Activated naive CD4-positive, alpha-beta T cell treated with anti-CD3 and anti-CD28 coated beads for 36 hours (primary cell): ENCODE data around the gene MACROD2. TPM values are rescaled to one million over a fixed set of nuclear protein-coding genes. Genes with fewer than 3 reads are reported as not detected.

Experiments
- CTCF ChIA-PET: fragments of 350-600 bp; sonication (Branson Sonifier 250); formaldehyde crosslinking; loops from one replicate; lab custom pipeline; 2021; ENCODE audit warnings: antibody characterized with exemption; lab: Charles Lee
- DNase-seq: peaks from one replicate; pipeline ENCODE4 v3.0.0-alpha.2; 2020
- H3K27ac Mint-ChIP-seq: one replicate; pipeline ENCODE4 v1.8.0; 2021; ENCODE audit warnings: mild to moderate bottlenecking, mixed read lengths
- H3K27me3 Mint-ChIP-seq: one replicate; pipeline ENCODE4 v1.8.0; 2021; ENCODE audit warnings: low read depth, mixed read lengths
- H3K36me3 Mint-ChIP-seq: one replicate; pipeline ENCODE4 v1.8.0; 2021; ENCODE audit warnings: low read depth, mixed read lengths
- H3K4me1 Mint-ChIP-seq: one replicate; pipeline ENCODE4 v1.8.0; 2021; ENCODE audit warnings: low read depth, mixed read lengths
- H3K4me3 Mint-ChIP-seq: one replicate; pipeline ENCODE4 v1.8.0; 2021; ENCODE audit warnings: mild to moderate bottlenecking, moderate library complexity, mixed read lengths
- H3K9me3 Mint-ChIP-seq: one replicate; pipeline ENCODE4 v1.8.0; 2021; ENCODE audit warnings: mixed read lengths
- intact Hi-C: fragments of 100-400 bp; cut with micrococcal nuclease; formaldehyde crosslinking; loops from one replicate; pipeline ENCODE4 v1.15.1; 2023
- total RNA-seq, 2 experiments: library from RNA; stranded (reverse); gene quantifications; one replicate each; pipeline ENCODE4 v1.2.3, GENCODE V29; 2021

MACROD2 gene
- total RNA-seq, 2 experiments from 2014 or later, result not detected

DNA sequence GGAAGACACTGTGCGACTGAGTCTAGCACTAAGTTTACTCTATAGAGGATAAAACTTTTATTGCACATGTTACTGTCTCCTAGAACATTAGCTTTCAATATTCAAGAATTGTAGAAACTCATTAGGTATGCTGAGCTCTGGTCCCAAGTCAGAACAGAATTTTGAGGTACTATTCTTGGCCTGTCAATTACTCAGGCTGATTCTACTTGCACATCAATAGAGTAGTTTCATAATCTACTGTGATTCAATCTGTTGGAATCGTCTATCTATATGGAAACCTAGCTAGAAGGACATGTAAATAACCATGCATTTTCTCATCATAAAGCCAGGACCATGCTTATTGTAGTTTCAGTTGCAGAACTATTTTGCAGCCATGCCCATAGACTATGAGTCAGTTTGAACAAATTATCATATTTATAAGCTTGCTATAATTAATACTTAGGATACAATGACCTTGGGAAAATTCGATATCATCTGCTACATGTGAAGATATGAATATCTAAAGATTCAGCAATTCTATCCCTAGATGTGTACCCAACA is 300.5 kb downstream of the MACROD2 start:
- Mint-ChIP-seq H3K4me1 (no peaks in the 10 kb centered on the region), H3K9me3 (peaks cover 1% of the 10 kb centered on the region), H3K27me3 (no peaks in the 10 kb centered on the region)

DNA sequence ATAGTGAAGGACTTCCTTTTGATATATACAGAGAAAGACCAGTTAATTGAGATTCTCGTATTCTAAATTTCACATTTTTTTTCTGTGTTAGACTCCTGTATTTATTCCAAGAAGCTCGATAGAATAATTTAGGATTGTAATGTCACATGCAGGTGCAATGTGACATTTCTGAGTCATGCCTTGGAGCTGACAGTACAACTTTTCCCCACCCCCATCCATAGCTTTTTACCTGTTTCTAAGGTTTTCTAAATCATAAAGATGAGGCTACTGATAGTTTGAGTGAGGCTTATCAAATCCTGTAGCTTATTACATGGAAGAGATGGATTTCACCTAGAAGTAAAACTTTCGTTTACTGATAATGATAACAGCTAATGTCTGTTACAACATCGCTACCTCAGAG is 304.5 kb downstream of the MACROD2 start:
- H3K9me3 Mint-ChIP-seq, result peaks cover 1% of the 10 kb centered on the region
- H3K27me3 Mint-ChIP-seq, result no peaks in the 10 kb centered on the region
- no peak for DNase-seq
- H3K4me3 Mint-ChIP-seq, result no peak overlapping the region
- H3K4me1 Mint-ChIP-seq, result no peaks in the 10 kb centered on the region
- H3K27ac Mint-ChIP-seq, result no peak overlapping the region
- CTCF ChIA-PET, result no interaction called here
- intact Hi-C loops, result no loop called here
- no peaks in the 10 kb centered on the region for H3K36me3 Mint-ChIP-seq

More for the DNA sequence above, 300.5 kb downstream of the MACROD2 start:
- Mint-ChIP-seq H3K36me3 (no peaks in the 10 kb centered on the region), H3K4me3 (no peak overlapping the region), H3K27ac (no peak overlapping the region)
- intact Hi-C loops, result no loop called here
- CTCF ChIA-PET, result no interaction called here
- no peak for DNase-seq

DNA sequence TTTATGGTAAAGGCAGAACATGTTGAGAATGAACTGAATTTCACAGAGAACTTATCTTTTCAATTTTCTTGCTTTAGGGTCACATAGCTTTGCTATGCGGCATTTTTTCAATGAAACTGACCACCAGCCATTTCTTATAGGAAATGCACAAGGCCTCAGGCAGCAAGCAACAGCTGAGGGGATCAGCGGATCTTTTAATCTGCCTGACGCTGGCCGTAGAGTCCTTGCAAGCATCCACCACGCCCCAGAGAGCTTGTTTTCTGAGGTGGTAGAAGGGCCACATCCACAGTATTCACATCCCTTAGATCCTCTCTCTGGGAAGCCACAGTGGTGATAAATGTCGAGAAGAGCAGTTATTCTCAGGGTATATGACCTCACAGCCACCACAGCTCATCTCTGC is 307.8 kb downstream of the MACROD2 start:
- H3K27me3 Mint-ChIP-seq, result no peaks in the 10 kb centered on the region
- intact Hi-C loops, result no loop called here
- no peak overlapping the region for H3K27ac Mint-ChIP-seq
- no peaks in the 10 kb centered on the region for H3K36me3 Mint-ChIP-seq
- H3K4me3 Mint-ChIP-seq, result no peak overlapping the region
- DNase-seq, result no peak
- peaks cover 6% of the 10 kb centered on the region for H3K9me3 Mint-ChIP-seq
- no peaks in the 10 kb centered on the region for H3K4me1 Mint-ChIP-seq
- CTCF ChIA-PET, result no interaction called here

DNA sequence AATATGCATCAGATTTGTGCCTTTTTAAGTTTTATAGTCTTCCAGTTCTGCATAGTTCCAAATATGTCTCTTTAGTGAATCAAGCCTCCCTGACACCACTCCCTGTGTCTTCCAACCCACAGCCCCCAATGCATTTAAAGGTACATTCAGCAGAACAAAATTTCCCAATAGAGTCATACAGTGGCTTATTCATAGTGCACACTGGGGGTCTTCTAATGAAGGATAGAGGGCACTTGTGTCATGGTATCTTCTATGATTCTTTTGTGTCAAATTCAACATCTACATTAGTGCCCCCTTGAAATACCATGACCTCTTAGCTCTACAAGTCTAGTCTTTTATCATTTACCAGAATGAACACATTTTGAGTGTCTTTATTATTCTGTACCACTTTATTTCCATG is 308.3 kb downstream of the MACROD2 start:
- Mint-ChIP-seq H3K4me3 (no peak overlapping the region), H3K27me3 (no peaks in the 10 kb centered on the region), H3K9me3 (peaks cover 6% of the 10 kb centered on the region), H3K36me3 (no peaks in the 10 kb centered on the region), H3K4me1 (no peaks in the 10 kb centered on the region), H3K27ac (no peak overlapping the region)
- intact Hi-C loops, result no loop called here
- no peak for DNase-seq
- CTCF ChIA-PET, result no interaction called here

DNA sequence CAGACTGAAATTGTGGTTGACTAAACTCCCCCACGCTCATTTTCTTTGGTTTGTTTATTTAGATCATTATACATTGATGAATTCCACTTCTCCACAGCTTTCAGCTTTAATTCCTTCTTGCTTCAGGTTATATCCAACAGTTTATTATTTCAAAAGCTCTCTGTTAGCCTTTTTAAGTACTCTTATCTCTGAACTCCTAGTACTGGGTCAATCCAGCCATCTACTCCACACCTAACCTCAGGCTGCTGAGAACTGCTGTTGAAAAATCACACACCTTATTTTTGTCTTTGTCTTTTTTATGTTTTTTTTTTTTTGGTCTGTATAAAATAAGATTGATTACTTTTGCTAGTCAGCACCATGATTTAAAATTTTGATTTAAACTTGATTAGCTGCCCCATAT is 309.2 kb downstream of the MACROD2 start:
- Mint-ChIP-seq H3K4me3 (no peak overlapping the region), H3K27me3 (no peaks in the 10 kb centered on the region), H3K36me3 (no peaks in the 10 kb centered on the region), H3K27ac (no peak overlapping the region), H3K9me3 (peaks cover 6% of the 10 kb centered on the region), H3K4me1 (no peaks in the 10 kb centered on the region)
- intact Hi-C loops, result no loop called here
- CTCF ChIA-PET, result no interaction called here
- no peak for DNase-seq

DNA sequence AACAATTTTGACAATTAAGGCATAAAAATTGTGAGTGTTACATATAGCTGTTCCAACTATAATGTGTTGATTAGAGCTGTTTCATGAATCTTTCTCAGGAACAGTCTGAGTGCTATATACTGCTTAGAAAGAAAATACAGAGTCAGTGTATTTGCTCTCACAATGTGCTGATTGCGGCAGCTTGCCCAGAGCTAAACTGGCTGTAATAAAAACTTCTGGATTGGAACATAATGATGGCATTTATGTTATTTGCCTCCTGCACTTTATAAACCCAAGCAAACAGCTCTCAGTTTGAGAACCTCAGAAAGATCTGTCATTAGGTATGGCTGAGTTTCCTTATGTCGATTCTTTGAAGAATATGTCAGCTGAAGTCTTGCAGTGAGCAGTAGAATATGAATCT is 312.6 kb downstream of the MACROD2 start:
- DNase-seq, result no peak
- Mint-ChIP-seq H3K27ac (no peak overlapping the region), H3K36me3 (no peaks in the 10 kb centered on the region), H3K9me3 (peaks cover 5% of the 10 kb centered on the region), H3K4me1 (no peaks in the 10 kb centered on the region), H3K27me3 (no peaks in the 10 kb centered on the region), H3K4me3 (no peak overlapping the region)
- intact Hi-C loops, result no loop called here
- CTCF ChIA-PET, result interaction anchor here (0.9 kb wide), 1 partner anchor 11 kb away, joined by 3 read pairs; no protein-coding TSS in a partner anchor

DNA sequence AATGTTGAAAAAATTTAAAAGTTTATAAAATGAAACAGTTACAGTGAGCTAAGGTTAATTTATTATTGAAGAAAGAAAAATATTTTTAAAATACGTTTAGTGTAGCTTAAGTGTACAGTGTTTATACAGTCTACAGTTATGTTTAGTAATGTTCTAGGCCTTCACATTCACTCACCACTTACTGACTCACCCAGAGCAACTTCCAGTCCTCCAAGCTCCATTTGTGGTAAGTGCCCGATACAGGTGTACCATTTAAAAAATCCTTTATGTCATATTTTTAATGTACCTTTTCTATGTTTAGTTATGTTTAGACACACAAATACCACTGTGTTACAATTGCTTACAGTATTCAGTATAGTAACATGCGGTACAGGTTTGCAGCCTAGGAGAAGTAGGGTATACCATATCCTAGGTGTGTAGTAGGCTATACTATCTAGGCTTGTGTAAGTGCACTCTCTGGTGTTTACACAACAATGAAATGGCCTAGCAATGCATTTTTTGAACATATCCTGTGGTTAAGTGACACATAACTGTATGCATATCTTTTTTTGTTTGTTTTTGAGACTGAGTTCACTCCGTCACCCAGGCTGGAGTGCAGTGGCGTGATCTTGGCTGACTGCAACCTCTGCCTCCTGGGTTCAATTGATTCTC is 315.8 kb downstream of the MACROD2 start:
- CTCF ChIA-PET, result no interaction called here
- Mint-ChIP-seq H3K27ac (no peak overlapping the region), H3K4me1 (no peaks in the 10 kb centered on the region), H3K27me3 (no peaks in the 10 kb centered on the region), H3K36me3 (no peaks in the 10 kb centered on the region), H3K4me3 (no peak overlapping the region), H3K9me3 (peaks cover 2% of the 10 kb centered on the region)
- DNase-seq, result no peak
- intact Hi-C loops, result no loop called here

DNA sequence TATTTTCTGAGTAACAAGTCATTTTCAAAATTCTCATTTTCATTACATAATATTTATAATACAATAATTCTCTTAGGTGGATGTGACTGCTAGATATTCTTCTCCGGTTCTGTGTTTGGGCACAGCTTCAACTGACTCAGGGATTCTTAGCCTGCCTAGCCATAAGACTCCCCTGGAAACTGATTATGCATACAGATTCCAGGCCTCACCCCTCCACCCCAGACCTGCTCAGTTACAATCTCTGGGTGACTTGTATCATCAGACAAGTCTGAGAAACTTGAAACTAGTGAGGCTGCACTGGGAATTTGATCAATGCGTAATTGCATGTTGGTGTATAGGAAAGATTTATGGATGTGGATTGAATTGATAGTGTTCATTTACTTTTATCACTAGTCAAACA is 316.7 kb downstream of the MACROD2 start:
- Mint-ChIP-seq H3K27me3 (no peaks in the 10 kb centered on the region), H3K4me3 (no peak overlapping the region), H3K27ac (no peak overlapping the region), H3K36me3 (no peaks in the 10 kb centered on the region), H3K4me1 (no peaks in the 10 kb centered on the region), H3K9me3 (peaks cover 5% of the 10 kb centered on the region)
- CTCF ChIA-PET, result interaction anchor here (0.6 kb wide), 1 partner anchor 860 kb away, joined by 4 read pairs; no protein-coding TSS in a partner anchor
- intact Hi-C loops, result no loop called here
- DNase-seq, result no peak

DNA sequence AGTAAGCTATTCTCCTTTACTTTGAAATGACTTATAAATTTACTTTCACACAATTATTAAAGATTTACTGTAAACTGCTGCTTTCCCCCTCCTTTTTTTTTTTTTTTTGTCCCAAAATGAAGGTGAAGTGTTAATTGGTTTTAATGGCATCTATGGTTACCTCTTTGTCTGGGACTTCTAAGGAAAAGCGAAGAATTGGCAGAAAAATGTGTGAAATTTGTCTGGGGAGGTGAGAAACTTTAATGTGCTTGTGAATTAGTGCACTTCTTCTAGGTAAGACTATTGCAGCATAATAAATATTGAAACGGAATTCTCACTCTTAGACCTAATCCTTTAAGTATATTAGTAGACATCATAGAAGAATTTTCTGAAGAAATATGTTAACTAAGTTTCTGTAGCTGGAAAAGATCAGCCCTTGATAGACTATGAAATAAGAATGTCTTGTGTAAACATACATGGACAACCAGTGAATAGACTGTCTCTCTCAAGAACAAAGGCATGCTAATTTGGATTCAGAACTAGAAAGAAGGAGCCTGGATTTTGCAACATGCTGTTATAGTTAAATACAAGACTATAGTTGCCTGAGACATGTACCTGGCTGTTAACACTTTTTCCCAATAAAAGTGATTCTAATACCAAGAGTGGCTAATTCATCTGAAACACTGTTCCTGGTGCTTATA is 318.2 kb downstream of the MACROD2 start:
- H3K9me3 Mint-ChIP-seq, result peaks cover 9% of the 10 kb centered on the region
- no peaks in the 10 kb centered on the region for H3K4me1 Mint-ChIP-seq
- H3K27me3 Mint-ChIP-seq, result no peaks in the 10 kb centered on the region
- H3K4me3 Mint-ChIP-seq, result no peak overlapping the region
- no peak overlapping the region for H3K27ac Mint-ChIP-seq
- intact Hi-C loops, result no loop called here
- CTCF ChIA-PET, result no interaction called here
- no peak for DNase-seq
- no peaks in the 10 kb centered on the region for H3K36me3 Mint-ChIP-seq

DNA sequence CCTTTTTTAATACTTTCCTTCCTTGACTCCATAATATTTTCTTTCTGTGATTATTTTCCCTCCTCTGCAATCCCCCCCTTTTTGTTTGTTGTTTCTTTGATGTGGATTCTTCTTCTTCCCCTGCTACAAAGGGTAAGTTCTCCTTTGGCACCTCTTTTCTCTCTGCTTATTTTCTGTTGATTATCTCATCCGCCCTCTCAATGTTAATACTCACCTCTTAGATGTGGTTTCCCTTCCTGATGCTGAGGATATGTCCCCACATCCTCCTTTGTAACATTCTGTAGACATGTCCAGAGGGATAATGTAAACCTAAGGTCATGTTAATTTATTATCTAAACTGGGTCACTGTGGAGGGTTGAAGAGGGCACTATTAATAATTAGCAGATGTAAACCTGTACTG is 324.4 kb downstream of the MACROD2 start:
- CTCF ChIA-PET, result no interaction called here
- Mint-ChIP-seq H3K27me3 (no peaks in the 10 kb centered on the region), H3K36me3 (no peaks in the 10 kb centered on the region), H3K9me3 (peaks cover 12% of the 10 kb centered on the region), H3K4me3 (no peak overlapping the region), H3K4me1 (no peaks in the 10 kb centered on the region), H3K27ac (no peak overlapping the region)
- intact Hi-C loops, result no loop called here
- DNase-seq, result no peak

DNA sequence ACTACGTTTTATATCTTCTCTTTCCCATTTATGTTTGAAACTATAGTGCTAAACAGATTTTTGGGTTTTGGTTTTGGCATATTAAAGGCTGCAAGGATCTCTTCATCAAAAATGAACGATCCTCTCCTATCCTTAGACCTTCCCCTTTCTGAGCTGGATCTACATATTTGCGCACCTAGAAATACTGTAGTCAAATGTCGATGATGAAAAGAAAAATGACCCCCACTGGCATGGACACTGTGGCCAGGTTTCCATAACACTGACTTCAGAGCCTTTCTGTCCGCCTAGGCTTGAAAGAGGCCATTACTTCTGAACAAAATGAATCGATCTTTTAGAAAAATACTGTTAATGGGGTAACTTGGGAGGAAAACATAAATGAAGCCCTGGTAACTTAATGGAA is 336.3 kb downstream of the MACROD2 start:
- H3K27me3 Mint-ChIP-seq, result no peaks in the 10 kb centered on the region
- H3K4me3 Mint-ChIP-seq, result no peak overlapping the region
- intact Hi-C loops, result no loop called here
- H3K9me3 Mint-ChIP-seq, result peaks cover 3% of the 10 kb centered on the region
- CTCF ChIA-PET, result interaction anchor here (0.6 kb wide), 1 partner anchor 1780 kb away, joined by 3 read pairs; no protein-coding TSS in a partner anchor
- H3K4me1 Mint-ChIP-seq, result no peaks in the 10 kb centered on the region
- no peak for DNase-seq
- no peaks in the 10 kb centered on the region for H3K36me3 Mint-ChIP-seq
- H3K27ac Mint-ChIP-seq, result no peak overlapping the region

DNA sequence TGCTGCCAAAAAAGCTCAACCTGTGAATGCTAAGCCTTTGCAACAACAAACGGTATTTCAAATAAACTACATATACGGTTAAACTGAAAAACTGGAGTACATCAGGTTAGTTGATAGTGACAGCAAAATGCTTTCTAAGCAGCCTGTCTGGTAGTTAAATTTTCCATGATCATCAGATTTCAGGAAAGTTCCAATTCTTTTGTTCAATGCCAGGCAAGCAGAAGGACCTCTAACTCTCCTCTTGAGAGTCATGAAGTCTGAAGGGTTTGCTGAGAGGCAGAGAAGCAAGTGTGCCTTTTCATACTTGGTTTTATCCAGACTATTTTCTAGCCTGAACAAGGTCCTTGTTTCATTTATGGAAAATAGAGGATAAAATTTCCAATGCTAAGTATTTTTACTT is 337.6 kb downstream of the MACROD2 start:
- Mint-ChIP-seq H3K4me3 (no peak overlapping the region), H3K27ac (no peak overlapping the region), H3K27me3 (no peaks in the 10 kb centered on the region), H3K9me3 (peaks cover 3% of the 10 kb centered on the region), H3K4me1 (no peaks in the 10 kb centered on the region), H3K36me3 (no peaks in the 10 kb centered on the region)
- no peak for DNase-seq
- intact Hi-C loops, result no loop called here
- CTCF ChIA-PET, result no interaction called here

DNA sequence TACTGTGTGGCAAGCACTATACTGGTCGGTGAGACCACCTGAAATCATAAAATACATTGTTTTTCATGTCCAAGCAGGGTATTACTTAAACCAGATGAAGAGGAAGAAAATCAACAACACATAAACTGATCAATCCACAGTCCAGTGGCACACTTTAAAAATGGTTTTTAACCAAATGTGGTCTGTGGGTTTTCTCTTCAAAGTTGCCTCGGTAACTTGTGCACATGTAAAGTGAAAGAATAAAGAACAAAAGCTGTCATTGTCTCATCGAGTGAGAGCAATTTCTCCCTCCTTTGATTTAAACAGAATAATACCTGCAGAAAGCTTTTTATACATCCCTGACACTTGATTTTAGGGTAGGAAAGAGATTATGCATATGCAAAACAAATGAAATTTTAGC is 338.4 kb downstream of the MACROD2 start:
- H3K27ac Mint-ChIP-seq, result no peak overlapping the region
- H3K36me3 Mint-ChIP-seq, result no peaks in the 10 kb centered on the region
- H3K4me1 Mint-ChIP-seq, result no peaks in the 10 kb centered on the region
- no peak for DNase-seq
- CTCF ChIA-PET, result no interaction called here
- no peaks in the 10 kb centered on the region for H3K27me3 Mint-ChIP-seq
- no peak overlapping the region for H3K4me3 Mint-ChIP-seq
- intact Hi-C loops, result no loop called here
- H3K9me3 Mint-ChIP-seq, result peaks cover 1% of the 10 kb centered on the region
